ENCODE data around the gene S100A4.

- TF ChIP-seq CTCF (IDR thresholded peaks at IDR 0.05) = no peak
- no peak for TF ChIP-seq POLR2A (IDR thresholded peaks at IDR 0.05)
Measured at GRCh38 chr1:153539395-153540093, 6.1 kb downstream of the S100A4 start.

Measured in testis (tissue), 2 donors.